ENCODE measurements around the gene CKS2. TPM values are rescaled to one million over a fixed set of nuclear protein-coding genes. Genes with fewer than 3 reads are reported as not detected.

The CKS2 gene
- total RNA-seq, 4 donors from 2014 or later = 3.5 to 7.2 (median 6.1) TPM

DNA sequence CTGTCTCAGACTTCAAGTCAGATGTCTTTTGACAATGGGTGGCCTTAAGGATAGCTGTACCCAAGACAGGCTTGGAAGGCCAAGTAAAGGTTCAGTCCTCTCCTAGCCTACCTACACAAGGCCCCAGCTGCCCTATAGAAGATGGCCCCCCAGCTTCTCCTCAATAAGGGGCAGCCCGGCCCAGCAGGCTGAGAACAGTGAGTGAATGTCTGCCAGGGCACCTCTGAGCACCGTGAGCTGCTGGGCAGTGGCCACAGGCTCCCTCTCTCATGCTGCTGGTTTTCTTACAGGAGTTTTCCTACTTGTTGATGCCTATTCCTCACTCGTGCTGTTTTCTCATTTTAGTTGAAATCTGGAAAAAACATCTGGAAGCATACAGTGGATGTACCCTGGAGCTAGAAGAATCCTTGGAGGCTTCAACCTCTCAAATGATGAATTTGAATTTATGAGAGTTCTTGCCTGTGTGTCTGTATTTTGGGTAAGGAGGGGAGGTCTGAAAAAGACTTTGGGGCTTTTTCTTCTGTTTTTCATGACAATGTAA is 47.5 kb downstream of the CKS2 start:
- no peak overlapping the region for H3K4me3 ChIP-seq
- H3K27ac ChIP-seq = no peak overlapping the region
- DNase-seq (ENCODE audit: low spot score in 2 of 2) = no peak
- H3K4me1 ChIP-seq = no peaks in the 10 kb centered on the region
- H3K9me3 ChIP-seq = no peaks in the 10 kb centered on the region
- no peaks in the 10 kb centered on the region for H3K27me3 ChIP-seq
- WGBS, 2 donors = 76 to 88% methylated on average over 3 of the region's 3 CpGs
- TF ChIP-seq POLR2A (IDR thresholded peaks at IDR 0.05) (no peak), CTCF (IDR thresholded peaks at IDR 0.05) (no peak), EP300 (IDR thresholded peaks at IDR 0.05) (no peak)
- peaks cover 0 to 98% (median 15%) of the 10 kb centered on the region in 3 donors for H3K36me3 ChIP-seq

DNA sequence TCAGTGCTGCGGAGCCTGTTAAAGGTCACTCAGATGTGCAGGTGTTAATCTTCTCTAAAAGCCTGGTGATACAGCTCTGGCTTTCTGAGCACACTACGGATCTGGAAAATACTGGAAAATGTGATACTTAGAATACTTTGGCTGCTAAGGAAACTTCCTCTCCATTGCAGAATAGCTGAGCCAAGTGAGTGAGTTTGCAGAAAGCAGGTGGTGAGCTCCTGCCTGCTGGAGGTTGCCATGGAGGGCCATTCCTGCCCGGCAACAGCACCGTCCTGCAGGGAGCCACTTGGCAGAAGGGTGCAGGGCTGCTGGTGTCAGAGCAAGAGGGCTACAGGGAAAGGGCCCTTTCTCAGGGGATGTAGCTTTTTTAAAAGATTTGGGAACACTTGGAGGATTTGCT is 48.0 kb downstream of the CKS2 start:
- TF ChIP-seq CTCF (IDR thresholded peaks at IDR 0.05) (no peak), EP300 (IDR thresholded peaks at IDR 0.05) (no peak), POLR2A (IDR thresholded peaks at IDR 0.05) (no peak)
- Histone ChIP-seq H3K9me3 (no peaks in the 10 kb centered on the region), H3K27ac (no peak overlapping the region), H3K36me3 (peaks cover 0 to 97% (median 15%) of the 10 kb centered on the region in 3 donors), H3K27me3 (no peaks in the 10 kb centered on the region), H3K4me3 (no peak overlapping the region), H3K4me1 (no peaks in the 10 kb centered on the region)
- no peak for DNase-seq (ENCODE audit: low spot score in 2 of 2)
- WGBS, 2 donors = 65 to 70% methylated on average over 4 of the region's 4 CpGs

- Histone ChIP-seq H3K27me3 (no peaks in the 10 kb centered on the region), H3K36me3 (peaks cover 0 to 92% (median 15%) of the 10 kb centered on the region in 3 donors), H3K4me3 (no peak overlapping the region), H3K9me3 (no peaks in the 10 kb centered on the region), H3K27ac (no peak overlapping the region), H3K4me1 (no peaks in the 10 kb centered on the region)
- DNase-seq (ENCODE audit: low spot score in 2 of 2) = no peak
- WGBS, 2 donors = 71 to 73% methylated on average over 8 of the region's 8 CpGs
- TF ChIP-seq EP300 (IDR thresholded peaks at IDR 0.05) (no peak), POLR2A (IDR thresholded peaks at IDR 0.05) (no peak), CTCF (IDR thresholded peaks at IDR 0.05) (no peak)
Observed at GRCh38 chr9:89359751-89360261, 48.8 kb downstream of the CKS2 start.

DNA sequence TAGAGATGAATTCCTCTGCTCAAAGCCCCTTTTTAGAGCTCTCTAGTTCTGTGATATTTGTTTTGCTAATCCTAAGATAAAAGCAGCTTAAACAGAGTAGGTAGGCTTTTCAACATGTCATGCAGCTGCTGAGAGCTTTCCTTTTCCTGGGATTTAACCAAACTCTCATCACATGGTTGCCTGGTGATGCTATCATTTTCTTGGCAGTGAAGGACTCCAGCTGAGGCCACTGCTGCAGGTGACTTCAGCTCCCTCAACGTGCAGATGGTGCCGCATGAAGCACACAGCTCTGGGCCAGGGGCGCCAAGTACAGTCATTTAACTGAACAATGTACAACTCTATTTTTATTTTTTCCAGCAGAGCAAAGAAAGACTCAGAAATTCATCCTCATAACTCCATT is 49.5 kb downstream of the CKS2 start:
- H3K27ac ChIP-seq = no peak overlapping the region
- 80 to 82% methylated on average over 3 of the region's 3 CpGs for WGBS, 2 donors

More for the DNA sequence above, 49.5 kb downstream of the CKS2 start:
- no peak for DNase-seq (ENCODE audit: low spot score in 2 of 2)
- H3K27me3 ChIP-seq = no peaks in the 10 kb centered on the region
- no peaks in the 10 kb centered on the region for H3K9me3 ChIP-seq
- H3K4me3 ChIP-seq = no peak overlapping the region
- H3K36me3 ChIP-seq = peaks cover 0 to 86% (median 15%) of the 10 kb centered on the region in 3 donors
- H3K4me1 ChIP-seq = no peaks in the 10 kb centered on the region
- TF ChIP-seq CTCF (IDR thresholded peaks at IDR 0.05) (no peak), POLR2A (IDR thresholded peaks at IDR 0.05) (no peak), EP300 (IDR thresholded peaks at IDR 0.05) (no peak)
